NCI-H345 (cell line): ENCODE measurements around the gene SNAI3.

Experiments
- DNase-seq: peaks from one replicate; lab custom pipeline; 2025; lab: John Stamatoyannopoulos, UW

Gene SNAI3

GRCh38 chr16:88686439-88687253, at the start of gene SNAI3:
Gene SNAI3, minus strand, starts transcription at chr16:88686507. Its CDS starts 101 bp downstream, at chr16:88686406.
- peak; percentile 82 for DNase-seq

- no peak for DNase-seq
Observed at GRCh38 chr16:88736088-88736487, 49.8 kb upstream of the SNAI3 start.

- DNase-seq = no peak
Observed at GRCh38 chr16:88735616-88736015, 49.3 kb upstream of the SNAI3 start.

GRCh38 chr16:88735121-88735520, 48.8 kb upstream of the SNAI3 start:
- no peak for DNase-seq

- peak; percentile 7 for DNase-seq
Observed at GRCh38 chr16:88734361-88734728, 48.0 kb upstream of the SNAI3 start.

- DNase-seq = no peak
Observed at GRCh38 chr16:88733630-88734360, 47.5 kb upstream of the SNAI3 start.

GRCh38 chr16:88732961-88733294, 46.6 kb upstream of the SNAI3 start:
- no peak for DNase-seq

- no peak for DNase-seq
Observed at GRCh38 chr16:88732172-88732960, 46.1 kb upstream of the SNAI3 start.

GRCh38 chr16:88731699-88732098, 45.4 kb upstream of the SNAI3 start:
- DNase-seq = no peak

GRCh38 chr16:88730632-88731607, 44.6 kb upstream of the SNAI3 start:
- peak; percentile 5 for DNase-seq

- DNase-seq = peak; percentile 21
Observed at GRCh38 chr16:88727871-88728270, 41.6 kb upstream of the SNAI3 start.

GRCh38 chr16:88726981-88727380, 40.7 kb upstream of the SNAI3 start:
- DNase-seq = peak; percentile 60

GRCh38 chr16:88726408-88726749, 40.1 kb upstream of the SNAI3 start:
- no peak for DNase-seq

- peak; percentile 5 for DNase-seq
Observed at GRCh38 chr16:88725609-88726407, 39.5 kb upstream of the SNAI3 start.

GRCh38 chr16:88724855-88725555, 38.7 kb upstream of the SNAI3 start:
- DNase-seq = no peak

GRCh38 chr16:88723911-88724310, 37.6 kb upstream of the SNAI3 start:
- DNase-seq = no peak

GRCh38 chr16:88723507-88723887, 37.2 kb upstream of the SNAI3 start:
- DNase-seq = no peak

GRCh38 chr16:88722784-88723506, 36.6 kb upstream of the SNAI3 start:
- DNase-seq = no peak
